Measurements from ENCODE around the gene HEATR3.

DNA sequence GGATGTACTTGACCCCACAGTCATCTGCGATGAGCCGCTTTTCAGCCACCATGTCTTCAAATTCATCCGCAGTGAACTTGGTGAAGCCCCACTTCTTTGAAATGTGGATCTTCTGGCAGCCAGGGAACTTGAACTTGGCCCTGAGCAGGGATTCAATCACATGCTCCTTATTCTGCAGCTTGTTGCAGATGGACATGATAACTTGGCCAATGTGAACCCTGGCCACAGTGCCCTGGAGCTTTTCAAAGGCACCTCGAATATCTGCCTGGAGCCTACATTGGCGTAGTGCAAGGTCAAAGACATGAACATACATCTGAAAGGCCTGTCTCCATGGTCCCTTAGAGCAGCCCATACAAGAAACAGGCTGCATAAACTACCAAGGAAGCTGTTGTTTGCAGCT is 85.6 kb downstream of the HEATR3 start:
- TF ChIP-seq, protein P1, sequence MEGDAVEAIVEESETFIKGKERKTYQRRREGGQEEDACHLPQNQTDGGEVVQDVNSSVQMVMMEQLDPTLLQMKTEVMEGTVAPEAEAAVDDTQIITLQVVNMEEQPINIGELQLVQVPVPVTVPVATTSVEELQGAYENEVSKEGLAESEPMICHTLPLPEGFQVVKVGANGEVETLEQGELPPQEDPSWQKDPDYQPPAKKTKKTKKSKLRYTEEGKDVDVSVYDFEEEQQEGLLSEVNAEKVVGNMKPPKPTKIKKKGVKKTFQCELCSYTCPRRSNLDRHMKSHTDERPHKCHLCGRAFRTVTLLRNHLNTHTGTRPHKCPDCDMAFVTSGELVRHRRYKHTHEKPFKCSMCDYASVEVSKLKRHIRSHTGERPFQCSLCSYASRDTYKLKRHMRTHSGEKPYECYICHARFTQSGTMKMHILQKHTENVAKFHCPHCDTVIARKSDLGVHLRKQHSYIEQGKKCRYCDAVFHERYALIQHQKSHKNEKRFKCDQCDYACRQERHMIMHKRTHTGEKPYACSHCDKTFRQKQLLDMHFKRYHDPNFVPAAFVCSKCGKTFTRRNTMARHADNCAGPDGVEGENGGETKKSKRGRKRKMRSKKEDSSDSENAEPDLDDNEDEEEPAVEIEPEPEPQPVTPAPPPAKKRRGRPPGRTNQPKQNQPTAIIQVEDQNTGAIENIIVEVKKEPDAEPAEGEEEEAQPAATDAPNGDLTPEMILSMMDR (conservative IDR thresholded peaks at IDR 0.05 in 1 of 2, IDR thresholded peaks at IDR 0.05 in 1 of 2; ENCODE audit: low read depth in 1 of 2, low read length in 2 of 2): no peak
- TF ChIP-seq EZH2 (IDR thresholded peaks at IDR 0.05; ENCODE audit: low read length, missing control alignments): no peak
